Measurements from ENCODE around the gene CDH6.

The CDH6 gene

DNA sequence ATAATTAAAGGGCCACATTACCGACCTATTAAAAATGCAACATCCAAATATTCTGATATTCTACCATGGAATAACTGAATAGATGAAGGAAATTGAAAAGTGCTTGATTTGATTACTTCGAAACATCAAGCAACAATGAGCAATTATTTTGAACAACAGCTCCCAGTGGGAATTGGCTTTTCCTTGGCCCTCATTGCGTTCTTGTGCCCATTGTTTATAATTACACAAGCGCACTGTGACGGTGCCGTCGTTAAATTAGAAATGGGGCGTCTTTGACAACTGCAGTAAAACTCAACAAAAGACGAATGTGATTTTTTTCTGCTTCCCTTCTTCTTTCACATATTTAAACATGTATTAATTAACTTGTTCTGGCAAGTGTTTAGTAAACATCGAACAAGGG, 61.6 kb downstream of the CDH6 start:
- FAIRE-seq: no peak

DNA sequence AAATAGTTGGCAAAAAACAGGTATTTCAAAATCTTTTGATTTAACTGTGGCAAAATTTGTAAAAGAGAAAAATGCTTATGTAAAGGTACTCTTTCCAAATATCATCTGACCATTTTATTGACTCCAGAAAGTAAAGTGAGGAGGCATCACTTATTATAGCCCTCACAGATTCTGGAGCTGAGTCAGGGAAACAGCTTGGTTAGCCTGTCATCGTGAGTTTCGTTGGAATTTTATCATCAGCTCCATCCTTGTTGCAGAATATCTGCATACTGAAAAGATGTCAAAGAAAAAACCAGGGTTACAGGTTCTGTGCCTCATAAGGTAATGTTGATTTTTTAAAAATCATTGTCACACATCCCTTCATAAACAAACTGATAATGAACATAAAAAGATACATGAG, 74.8 kb downstream of the CDH6 start:
- no peak for FAIRE-seq

DNA sequence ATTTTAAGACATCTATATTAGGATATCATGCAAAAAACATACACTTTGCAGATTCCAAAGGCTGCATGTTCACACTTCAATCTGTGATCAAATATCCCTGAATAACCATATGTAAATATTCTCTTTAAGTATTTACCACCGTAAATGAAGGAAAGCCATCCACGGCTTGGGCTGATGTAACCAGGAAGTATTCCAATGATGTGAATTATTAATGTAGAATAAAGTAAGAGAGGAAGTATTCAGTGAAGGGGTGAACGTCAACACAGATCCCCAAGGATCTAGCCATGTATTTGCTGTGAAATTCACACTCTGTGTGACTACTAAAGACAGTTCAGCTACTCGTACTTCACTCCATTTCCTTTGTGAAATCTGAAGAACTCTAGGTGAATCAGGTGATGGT, 75.2 kb downstream of the CDH6 start:
- no peak for FAIRE-seq

DNA sequence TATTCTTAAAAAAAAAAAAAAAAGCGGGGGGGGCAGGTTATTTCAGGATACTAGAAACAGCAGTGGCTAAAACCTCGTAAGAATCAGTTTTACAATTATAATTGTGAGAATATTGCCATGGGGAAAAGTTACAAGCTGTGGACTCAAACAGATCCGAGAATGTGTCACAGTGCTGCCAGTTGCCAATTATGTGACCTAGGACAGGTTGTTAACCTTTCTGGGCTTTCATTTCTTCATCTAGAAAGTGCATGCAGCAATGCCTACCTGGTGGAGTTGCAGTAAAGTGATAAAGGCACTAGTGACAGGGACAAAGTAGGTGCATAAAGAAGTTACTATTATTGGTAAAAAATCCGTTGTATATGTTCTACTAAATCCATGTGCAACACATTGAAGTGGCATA, 75.8 kb downstream of the CDH6 start:
- no peak for FAIRE-seq

DNA sequence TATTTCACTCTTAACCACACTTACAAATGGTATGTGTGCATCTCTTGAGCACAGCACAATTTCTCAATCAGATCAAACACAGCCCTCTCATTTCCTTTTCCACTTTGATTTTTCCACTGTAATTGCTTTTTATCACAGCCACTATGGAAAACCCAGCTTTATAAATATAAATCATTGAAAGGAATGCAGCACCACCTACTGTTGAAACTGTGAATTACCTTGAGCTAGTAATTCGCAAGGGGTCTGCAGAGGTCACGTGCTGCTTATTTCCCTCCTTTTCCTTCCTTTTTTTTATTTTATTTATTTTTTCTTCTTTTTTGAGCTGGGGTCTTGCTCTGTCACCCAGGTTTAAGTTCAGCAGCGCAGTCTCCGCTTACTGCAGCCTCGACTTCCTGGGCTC, 76.9 kb downstream of the CDH6 start:
- no peak for FAIRE-seq

DNA sequence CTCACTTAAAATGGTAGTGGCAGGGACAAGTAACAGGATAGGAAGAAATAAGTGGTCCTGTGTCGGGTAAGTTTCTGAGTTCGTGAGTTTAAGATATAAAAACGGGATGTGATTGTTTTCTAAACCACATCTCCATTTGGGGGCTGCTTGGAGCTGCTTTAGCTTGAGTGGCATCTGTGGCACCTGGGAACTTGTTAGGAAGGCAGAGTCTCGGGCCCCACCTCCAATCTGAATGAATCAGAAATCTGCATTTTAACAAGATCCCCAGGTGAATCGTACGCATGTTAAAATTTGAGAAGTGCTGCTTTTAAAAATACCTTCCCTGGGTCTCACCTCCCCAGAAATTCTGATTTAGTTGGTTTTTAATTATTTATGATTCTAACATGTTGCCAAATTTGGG, 78.1 kb downstream of the CDH6 start:
- FAIRE-seq: no peak

DNA sequence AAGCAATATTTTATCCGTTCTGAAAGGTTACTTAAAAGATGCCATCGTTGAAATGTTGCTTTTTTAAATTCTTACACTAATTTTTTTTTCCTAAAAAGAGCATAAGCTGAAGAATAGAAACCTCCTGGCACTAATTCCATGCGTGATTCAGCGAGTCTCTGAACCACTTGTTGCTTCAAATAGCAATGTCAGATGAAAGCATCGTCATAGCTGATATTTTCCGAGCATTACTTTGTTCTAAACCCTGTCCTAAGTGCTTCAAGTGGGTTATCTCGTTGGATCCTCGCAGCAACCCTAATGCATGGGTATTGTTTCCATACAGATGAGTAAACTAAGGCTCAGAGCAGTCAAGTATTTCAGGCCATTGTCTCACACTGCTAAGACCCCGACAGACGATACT, 79.7 kb downstream of the CDH6 start:
- FAIRE-seq: no peak

DNA sequence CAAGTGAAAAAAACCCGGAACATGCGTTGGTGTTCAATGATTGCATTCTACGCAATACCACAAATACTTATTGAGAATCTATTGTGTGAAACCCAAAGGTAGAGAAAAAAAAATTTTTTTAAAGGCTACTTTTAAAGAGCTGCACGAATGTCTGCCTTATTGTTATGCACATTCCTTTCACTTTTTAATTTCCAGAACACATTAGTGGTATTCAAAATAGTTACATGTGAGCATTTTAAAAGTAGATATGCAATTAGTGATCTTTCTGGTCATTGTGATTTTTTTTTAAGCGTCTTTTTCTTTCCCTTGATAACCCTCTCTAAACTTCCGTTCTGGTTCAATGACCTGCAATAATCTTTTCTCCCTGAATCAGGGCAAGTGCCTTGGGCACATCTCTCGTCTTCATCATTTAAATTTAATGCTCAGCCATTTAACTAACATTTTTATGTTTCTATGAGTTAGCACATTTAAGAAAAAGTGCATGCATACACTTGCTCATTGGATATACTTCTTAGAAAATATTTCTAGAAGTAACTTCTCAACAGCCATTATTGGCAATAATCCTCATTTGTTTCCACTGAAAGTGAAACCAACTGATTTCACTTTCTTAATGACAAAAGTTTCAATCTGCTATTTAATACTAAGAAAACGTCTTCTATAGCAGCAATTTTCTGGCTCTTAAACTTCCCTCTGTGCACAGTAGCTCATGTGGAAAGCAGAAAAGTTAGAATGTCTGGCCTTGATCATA, 80.3 kb downstream of the CDH6 start:
- FAIRE-seq: no peak

DNA sequence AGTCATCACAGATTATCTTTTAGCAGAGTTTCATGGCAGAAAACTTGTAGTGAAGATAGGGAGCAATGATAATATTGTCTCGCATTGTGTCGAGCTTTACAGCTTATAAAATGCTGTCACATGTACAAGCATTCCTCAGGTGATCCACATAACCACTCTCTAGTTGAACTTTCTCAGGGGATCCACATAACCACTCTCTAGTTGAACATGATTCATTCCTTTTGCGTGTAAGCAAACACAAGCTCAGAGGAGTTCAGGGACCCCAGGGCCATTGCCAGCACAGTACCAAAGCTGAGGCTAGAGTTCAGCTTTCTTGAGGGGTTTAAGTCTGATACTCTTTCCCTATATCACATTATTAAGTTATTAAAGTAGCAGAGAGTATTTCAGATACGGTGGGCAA, 86.7 kb downstream of the CDH6 start:
- FAIRE-seq: no peak

DNA sequence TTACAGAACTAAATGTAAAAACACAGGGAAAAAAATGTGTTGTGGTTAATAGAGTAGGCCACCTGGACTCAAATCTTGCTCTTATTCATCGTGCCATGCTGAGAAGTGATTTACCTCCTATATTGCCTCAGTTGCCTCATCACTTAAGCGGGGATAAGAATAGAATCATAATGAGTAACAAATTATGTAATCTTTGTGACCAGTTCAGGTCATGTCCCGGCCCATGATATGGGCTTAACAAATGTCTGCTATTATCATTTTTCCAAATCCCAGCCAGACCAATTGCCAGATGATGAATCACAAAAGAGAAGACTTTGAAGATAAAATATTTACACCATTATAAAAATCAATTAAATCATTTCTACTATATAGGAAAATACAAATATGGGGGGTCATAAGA, 89.8 kb downstream of the CDH6 start:
- FAIRE-seq: no peak

DNA sequence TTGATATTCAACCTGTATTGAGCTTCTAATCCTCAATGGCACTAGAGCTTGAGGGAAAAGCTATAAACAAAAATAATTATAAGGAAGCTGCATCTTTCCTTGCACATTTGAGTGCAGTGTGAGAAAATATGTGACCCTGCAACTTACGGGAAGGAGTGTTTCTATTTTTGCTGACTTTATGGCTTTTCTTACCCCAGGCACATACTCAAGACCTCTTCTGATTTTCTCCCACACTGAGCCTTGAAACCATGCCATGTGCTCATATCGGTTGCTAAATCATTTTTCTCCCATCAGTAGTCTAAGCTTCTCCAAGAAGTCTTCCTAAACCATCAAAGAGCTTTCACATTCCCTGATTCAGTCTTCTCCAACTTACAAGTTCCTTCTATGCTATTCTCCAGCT, 91.5 kb downstream of the CDH6 start:
- FAIRE-seq: no peak

DNA sequence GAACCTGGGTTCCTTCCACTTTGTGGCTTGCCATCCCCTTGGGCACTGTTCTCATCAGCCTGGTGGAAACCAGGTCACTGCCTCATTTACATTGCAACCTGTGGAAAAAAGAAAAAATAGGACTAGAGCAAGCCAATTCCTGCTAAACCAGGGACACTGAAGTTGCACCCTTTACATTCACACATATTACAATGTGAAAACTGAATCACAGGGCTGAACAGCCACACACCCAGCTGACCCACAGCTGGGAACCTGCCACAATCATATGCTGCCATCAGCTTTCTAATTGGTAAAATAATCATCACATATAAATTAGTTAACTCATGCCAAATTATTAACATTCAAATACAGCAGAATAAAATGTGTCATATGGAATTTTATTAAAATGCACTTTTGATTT, 94.5 kb downstream of the CDH6 start:
- FAIRE-seq: no peak

DNA sequence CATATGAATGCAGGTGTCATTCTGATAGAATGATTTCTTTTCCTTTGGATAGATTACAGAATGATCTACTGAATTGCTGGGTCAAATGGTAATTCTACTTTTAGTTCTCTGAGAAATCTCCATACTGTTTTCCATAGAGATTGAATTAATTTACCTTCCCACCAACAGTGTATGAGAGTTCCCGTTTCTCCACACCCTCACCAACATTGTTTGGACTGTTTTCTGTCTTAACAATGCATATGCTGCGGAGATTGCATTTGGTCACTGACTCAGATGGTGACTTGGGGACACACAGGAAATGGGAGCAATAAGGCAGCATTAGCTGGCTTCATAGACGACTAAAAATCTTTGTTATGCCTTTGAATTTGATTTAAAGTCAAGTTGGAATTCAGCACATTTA, 95.9 kb downstream of the CDH6 start:
- no peak for FAIRE-seq

DNA sequence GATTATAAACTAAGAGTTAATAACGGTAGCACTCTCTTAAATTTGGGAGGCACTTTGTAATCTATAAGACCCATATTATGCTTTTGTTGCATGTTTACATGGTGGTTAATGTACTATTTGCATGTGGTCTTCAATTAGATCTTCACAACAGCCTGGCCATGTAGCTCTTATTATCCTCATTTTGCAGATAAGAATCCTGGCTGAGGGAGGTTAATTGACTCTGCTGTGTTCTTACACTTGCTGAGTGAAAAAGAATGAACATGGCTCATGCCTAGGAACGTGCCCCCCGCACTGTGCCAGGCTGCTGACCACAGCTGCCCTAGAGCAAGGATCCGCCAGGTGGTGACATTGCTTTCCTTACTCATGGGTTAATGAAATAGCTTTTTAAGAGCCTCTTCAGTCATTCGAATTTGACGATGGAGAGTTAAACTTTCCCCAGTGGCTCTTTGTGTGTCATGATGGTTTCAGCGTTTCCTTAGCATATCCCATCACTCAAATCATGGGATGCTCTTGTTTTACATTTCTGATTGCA, 97.9 kb downstream of the CDH6 start:
- no peak for FAIRE-seq

DNA sequence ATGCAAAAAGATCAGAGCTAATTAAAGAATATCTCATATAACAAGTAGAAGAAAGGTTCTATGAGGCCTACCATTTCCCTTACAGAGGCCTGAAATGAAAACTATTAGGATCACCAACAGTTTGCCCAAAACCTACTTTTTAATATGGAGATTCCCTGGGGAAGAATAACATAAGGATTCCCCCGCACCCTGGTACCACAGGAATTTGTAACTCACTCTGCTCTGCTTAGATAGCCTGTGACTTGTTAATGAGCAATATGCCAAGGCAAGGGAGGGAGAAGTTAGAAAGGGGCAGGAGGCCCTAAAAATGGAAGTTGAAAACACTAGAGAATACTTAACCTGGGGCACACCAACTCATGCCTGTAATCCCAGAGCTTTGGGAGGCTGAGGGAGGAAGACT, 107.0 kb downstream of the CDH6 start:
- no peak for FAIRE-seq

DNA sequence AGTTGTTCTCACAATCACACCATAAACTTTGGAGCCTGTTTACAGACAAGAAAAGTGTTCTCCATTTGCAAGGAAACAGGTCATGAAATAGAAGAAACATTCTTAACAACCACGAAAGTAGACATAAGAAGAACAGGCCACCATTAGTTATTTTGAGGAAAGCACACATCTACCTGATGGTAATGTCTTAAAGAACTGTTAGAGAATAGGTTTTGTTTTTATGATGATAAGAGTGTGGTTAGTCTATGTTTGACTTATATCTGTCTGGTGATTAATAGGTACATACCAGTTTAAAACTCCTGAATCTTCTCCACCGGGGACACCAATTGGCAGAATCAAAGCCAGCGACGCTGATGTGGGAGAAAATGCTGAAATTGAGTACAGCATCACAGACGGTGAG, 108.3 kb downstream of the CDH6 start:
- FAIRE-seq: no peak

DNA sequence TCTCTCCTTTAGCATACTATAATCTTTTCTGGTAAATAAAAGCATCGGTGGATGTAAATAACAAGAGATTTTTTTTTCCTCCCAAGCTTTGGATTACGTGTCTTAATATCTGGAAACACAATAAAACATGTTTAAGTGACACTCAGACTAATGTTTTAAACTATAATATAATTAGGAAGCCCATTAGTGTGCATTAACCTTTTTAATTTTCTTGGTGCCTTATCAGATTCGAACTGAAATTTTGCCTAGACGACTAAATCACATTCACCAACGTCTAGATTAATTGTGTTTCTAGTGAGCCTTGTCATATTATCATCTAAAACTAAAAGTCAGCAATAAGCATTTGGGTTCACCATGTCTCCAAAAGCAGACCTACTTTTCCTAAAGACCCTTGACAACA, 110.2 kb downstream of the CDH6 start:
- no peak for FAIRE-seq

DNA sequence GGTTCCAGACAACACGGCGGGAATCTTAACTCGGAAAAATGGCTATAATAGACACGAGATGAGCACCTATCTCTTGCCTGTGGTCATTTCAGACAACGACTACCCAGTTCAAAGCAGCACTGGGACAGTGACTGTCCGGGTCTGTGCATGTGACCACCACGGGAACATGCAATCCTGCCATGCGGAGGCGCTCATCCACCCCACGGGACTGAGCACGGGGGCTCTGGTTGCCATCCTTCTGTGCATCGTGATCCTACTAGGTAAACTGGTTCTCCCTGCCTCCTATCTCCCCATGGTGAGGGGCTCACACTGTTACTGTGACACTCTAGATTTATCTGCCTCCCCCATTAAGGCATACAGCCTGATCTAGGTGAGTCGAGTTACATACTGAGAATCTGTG, 124.2 kb downstream of the CDH6 start:
- FAIRE-seq: no peak

DNA sequence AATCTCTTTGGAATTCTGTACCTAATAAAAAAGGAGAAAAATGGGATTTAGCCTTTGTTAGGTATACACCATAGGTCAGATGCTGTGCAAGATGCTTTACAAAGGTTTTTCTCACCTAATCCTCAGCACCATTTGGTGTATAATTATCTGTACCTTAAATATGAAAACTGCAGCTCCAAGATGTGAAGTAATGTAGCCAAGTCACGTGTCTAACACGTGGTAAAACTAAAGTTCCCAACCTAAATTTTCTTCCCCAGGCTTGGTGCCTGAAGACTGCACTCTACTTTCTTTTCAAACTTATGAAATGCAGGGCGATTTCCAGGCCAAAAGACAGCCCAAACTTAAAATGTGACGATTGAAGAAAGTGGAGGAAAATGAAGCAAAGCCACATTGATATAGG, 125.8 kb downstream of the CDH6 start:
- FAIRE-seq: no peak

DNA sequence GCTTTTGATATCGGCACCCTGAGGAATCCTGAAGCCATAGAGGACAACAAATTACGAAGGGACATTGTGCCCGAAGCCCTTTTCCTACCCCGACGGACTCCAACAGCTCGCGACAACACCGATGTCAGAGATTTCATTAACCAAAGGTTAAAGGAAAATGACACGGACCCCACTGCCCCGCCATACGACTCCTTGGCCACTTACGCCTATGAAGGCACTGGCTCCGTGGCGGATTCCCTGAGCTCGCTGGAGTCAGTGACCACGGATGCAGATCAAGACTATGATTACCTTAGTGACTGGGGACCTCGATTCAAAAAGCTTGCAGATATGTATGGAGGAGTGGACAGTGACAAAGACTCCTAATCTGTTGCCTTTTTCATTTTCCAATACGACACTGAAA, 129.5 kb downstream of the CDH6 start:
- FAIRE-seq: no peak

DNA sequence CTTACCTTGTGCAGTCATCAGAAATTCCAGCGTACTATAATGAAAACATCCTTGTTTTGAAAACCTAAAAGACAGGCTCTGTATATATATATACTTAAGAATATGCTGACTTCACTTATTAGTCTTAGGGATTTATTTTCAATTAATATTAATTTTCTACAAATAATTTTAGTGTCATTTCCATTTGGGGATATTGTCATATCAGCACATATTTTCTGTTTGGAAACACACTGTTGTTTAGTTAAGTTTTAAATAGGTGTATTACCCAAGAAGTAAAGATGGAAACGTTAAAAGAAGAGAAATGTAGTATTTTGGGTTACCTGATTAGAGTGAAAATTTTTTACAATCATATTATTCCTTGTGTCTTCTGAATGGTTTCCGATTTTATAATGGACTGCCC, 131.4 kb downstream of the CDH6 start:
- FAIRE-seq: no peak

DNA sequence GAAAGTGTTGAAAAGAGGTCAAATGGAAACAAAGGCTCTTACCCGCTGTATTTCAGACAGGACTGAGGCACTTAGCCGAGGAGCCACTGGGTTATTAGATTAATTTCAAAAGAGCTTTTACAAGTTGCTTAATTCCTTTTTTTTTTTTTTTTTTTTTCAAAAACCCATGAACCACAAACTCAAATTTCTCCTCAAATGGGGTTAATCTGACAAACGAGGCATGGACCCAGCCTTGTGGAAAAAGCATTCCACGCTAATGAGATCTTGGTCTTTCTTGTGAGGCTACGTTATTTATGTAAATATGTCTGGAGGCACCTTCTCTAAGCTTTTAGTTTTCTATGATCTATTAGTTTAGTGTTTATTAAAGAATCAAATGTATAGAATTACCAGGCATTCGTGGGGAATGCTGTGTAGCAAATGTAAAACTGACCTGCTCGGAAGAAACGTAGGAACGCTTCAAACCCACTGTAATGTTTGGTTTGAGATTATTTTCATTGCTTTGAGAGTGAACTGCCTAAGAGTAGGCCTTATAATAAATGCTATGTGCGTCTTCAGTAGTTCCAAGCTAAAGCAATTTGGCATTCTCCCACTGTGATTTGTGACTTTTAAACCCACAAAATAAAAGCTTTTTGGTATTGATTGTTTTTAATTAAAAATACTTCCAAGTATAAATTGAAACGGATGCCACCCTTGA, 134.7 kb downstream of the CDH6 start:
- no peak for FAIRE-seq

DNA sequence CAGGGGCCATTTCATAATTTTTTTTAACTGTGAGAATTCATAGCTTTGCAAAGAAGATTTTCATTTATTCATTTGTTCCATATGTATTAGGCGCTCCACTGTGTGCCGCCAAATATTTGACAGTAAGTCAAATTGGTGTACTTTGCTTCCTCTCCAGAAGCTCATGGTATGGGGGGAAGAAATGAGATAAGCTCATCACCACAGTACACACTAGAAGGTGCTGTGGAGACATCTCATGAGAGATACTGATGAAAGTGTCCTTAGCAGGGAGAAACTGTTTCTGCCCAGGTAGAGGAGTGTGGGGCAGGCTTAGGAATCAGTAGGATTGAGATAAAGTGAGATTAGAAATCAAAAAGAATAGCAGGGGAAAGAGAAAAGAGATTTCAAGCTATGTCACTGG, 136.2 kb downstream of the CDH6 start:
- no peak for FAIRE-seq

DNA sequence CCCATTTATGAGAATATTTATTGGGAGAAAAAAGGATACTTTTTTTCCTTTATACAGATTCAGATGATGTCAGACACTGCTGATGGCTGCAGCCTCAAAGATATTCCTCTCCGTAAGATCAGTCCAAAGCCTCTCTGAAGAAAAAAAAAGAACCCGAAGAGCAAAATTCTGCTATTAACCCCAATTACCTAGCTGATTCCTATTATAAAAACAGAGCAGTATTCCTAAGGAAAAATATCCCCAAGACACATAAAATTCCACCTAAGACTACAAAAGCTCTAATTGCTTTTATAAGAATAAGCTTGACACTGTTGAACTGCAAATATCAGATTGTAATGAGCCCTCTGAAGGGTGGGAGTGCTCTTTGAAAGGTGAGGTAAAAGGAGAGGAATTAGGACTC, 138.7 kb downstream of the CDH6 start:
- FAIRE-seq: no peak

DNA sequence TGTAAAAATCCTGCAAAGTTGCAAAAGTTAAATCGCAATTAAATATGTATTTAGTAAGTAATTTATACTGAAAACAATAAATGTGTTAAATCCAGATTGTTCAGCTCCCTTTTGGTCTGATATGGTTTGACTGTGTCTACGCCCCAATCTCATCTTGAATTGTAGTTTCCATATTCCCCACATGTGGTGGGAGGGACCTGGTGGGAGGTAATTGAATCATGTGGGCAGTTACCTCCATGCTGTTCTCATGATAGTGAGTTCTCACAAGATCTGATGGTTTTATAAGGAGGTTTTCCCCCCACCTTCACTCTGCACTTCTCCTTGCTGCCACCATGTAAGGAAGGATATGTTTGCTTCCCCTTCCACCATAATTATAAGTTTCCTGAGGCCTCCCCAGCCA, 140.0 kb downstream of the CDH6 start:
- no peak for FAIRE-seq
